Right lobe of liver (tissue), 6 donors: Measurements from ENCODE around the gene PITPNC1. TPM values are rescaled to one million over a fixed set of nuclear protein-coding genes. Genes with fewer than 3 reads are reported as not detected.
"Not testable (repeated sequence)": the region's sequence is repeated elsewhere in the genome, so short reads cannot be mapped to it uniquely, and the experiment has no call there.

Source experiments
- ATAC-seq, 4 donors: fragments of 200-7000 bp; cut with Tn5 transposase; one replicate each; pipeline ENCODE4 v1.9.1; 2020; ENCODE audit warnings: mild to moderate bottlenecking in 4 of 4, moderate library complexity in 4 of 4
- DNase-seq, 3 donors: peaks; one replicate each; pipeline ENCODE4 v3.0.0-alpha.2; 2020
- H3K27ac ChIP-seq, 3 donors: fragments of 200-600 bp; one replicate each; pipeline ENCODE4 v1.8.0; 2022
- H3K27me3 ChIP-seq, 2 donors: fragments of 200-600 bp; one replicate each; pipeline ENCODE4 v1.8.0; 2022
- H3K36me3 ChIP-seq, 4 donors: fragments of 200-600 bp; sonication (generic) in 1 of 4; one replicate each; pipeline versions ENCODE4 v1.5.1 to v1.8.0; 2017 to 2022; ENCODE audit warnings: control low read depth in 1 of 4
- H3K4me1 ChIP-seq, 4 donors: fragments of 200-600 bp; sonication (generic) in 1 of 4; one replicate each; pipeline versions ENCODE4 v1.5.1 to v1.8.0; 2017 to 2022; ENCODE audit warnings: control low read depth in 1 of 4
- H3K4me3 ChIP-seq, 3 donors: fragments of 200-600 bp; one replicate each; pipeline ENCODE4 v1.8.0; 2022
- H3K9me3 ChIP-seq, 4 donors: fragments of 200-600 bp; sonication (generic) in 1 of 4; one replicate each; pipeline versions ENCODE4 v1.5.1 to v1.8.0; 2017 to 2022; ENCODE audit warnings: control low read depth in 1 of 4
- CTCF ChIP-seq, 4 donors: fragments of 200-600 bp in 3 of 4; fragments of 450-650 bp in 1 of 4; IDR thresholded peaks; one replicate each; pipeline versions ENCODE4 v1.5.1 to v1.8.0; 2016 to 2022; ENCODE audit warnings: antibody characterized with exemption in 4 of 4, mild to moderate bottlenecking in 2 of 4
- POLR2A ChIP-seq: fragments of 450-650 bp; IDR thresholded peaks from one replicate; pipeline ENCODE4 v1.6.1; 2017; ENCODE audit warnings: antibody characterized with exemption, mild to moderate bottlenecking
- WGBS: methylation state at CpG from one replicate; pipeline ENCODE4 v1.1.6; 2018; ENCODE audit warnings: low coverage, low lambda C conversion rate; ENCODE audit not compliant: insufficient coverage; ENCODE audit errors: missing lambda C conversion rate; 5-methylcytosine and 5-hydroxymethylcytosine counted together
- intact Hi-C, 2 donors: fragments of 100-400 bp; cut with DNase I; formaldehyde crosslinking; loops; one replicate each; pipeline versions ENCODE4 v1.11.2 to v1.14.1; 2022
- total RNA-seq, 6 experiments: library from RNA; depleted of rRNA in 2 of 6; stranded (reverse); fragments of >200 nt in 2 of 6; fragmentation: NEBNext Ultra II Directional in 3 of 6; extraction: Animal tissue kit (Norgen Biotek cat#: 25700) in 3 of 6; gene quantifications; one replicate each; pipeline versions ENCODE4 v1.1.0 to v1.2.4, GENCODE V29; 2016 to 2023
- donor health status: DM: no; HTN: yes; CAD: no.
- donor health status: DM: no; HTN: no; CAD: no.
- donor health status: DM: no; HTN: no; CAD: no.
- donor health status: DM: no; HTN: yes; CAD: no.
- donor health status: DM: no; HTN: yes; CAD: no.

PITPNC1 gene
- total RNA-seq, 6 experiments from 2014 or later = 4.7 to 13.0 (median 7.4) TPM

- H3K27me3 ChIP-seq = no peaks in the 10 kb centered on the region
- intact Hi-C loops = no loop called here
- H3K36me3 ChIP-seq = no peaks in the 10 kb centered on the region
- no peaks in the 10 kb centered on the region for H3K4me1 ChIP-seq
- ATAC-seq = no peak
- H3K4me3 ChIP-seq = no peak overlapping the region
- H3K9me3 ChIP-seq = no peaks in the 10 kb centered on the region
- H3K27ac ChIP-seq = no peak overlapping the region
- no peak for DNase-seq
- 79% methylated on average over 9 of the region's 10 CpGs for WGBS
- no peak for TF ChIP-seq CTCF (IDR thresholded peaks at IDR 0.05)
- no peak for TF ChIP-seq POLR2A
Observed at GRCh38 chr17:67515490-67516083, 138.5 kb downstream of the PITPNC1 start.

- intact Hi-C loops, H3K27me3 ChIP-seq, H3K4me1 ChIP-seq, H3K9me3 ChIP-seq, ATAC-seq, H3K4me3 ChIP-seq, H3K27ac ChIP-seq, DNase-seq, H3K36me3 ChIP-seq: not testable (repeated sequence)
- 100% methylated on average over 2 of the region's 10 CpGs for WGBS
Observed at GRCh38 chr17:67516571-67516970, 139.5 kb downstream of the PITPNC1 start.

- DNase-seq (no peak), ATAC-seq (no peak)
- Histone ChIP-seq H3K4me1 (no peaks in the 10 kb centered on the region), H3K27ac (no peak overlapping the region), H3K36me3 (no peaks in the 10 kb centered on the region), H3K4me3 (no peak overlapping the region), H3K27me3 (no peaks in the 10 kb centered on the region), H3K9me3 (no peaks in the 10 kb centered on the region)
- TF ChIP-seq POLR2A = no peak
- no peak for TF ChIP-seq CTCF (IDR thresholded peaks at IDR 0.05)
- 47% methylated on average over 1 of the region's 1 CpG for whole genome bisulfite sequencing
- intact Hi-C loops = no loop called here
Observed at GRCh38 chr17:67517325-67517724, 140.2 kb downstream of the PITPNC1 start.

- 100% methylated on average over 3 of the region's 3 CpGs for WGBS
- DNase-seq = no peak
- H3K27me3 ChIP-seq = no peaks in the 10 kb centered on the region
- H3K36me3 ChIP-seq = no peaks in the 10 kb centered on the region
- H3K4me1 ChIP-seq = no peaks in the 10 kb centered on the region
- H3K4me3 ChIP-seq = no peak overlapping the region
- no peaks in the 10 kb centered on the region for H3K9me3 ChIP-seq
- intact Hi-C loops = no loop called here
- TF ChIP-seq CTCF (IDR thresholded peaks at IDR 0.05) (no peak), POLR2A (no peak)
- H3K27ac ChIP-seq = no peak overlapping the region
- ATAC-seq = no peak
Observed at GRCh38 chr17:67518876-67519275, 141.8 kb downstream of the PITPNC1 start.

- ATAC-seq (no peak), DNase-seq (no peak)
- intact Hi-C loops = no loop called here
- Histone ChIP-seq H3K4me3 (no peak overlapping the region), H3K4me1 (no peaks in the 10 kb centered on the region), H3K9me3 (no peaks in the 10 kb centered on the region), H3K27ac (no peak overlapping the region), H3K27me3 (no peaks in the 10 kb centered on the region), H3K36me3 (no peaks in the 10 kb centered on the region)
- WGBS = 75% methylated on average over 5 of the region's 5 CpGs
- TF ChIP-seq POLR2A (no peak), CTCF (IDR thresholded peaks at IDR 0.05) (no peak)
Observed at GRCh38 chr17:67519801-67520251, 142.7 kb downstream of the PITPNC1 start.
